ENCODE data around the gene JAM3. TPM values are rescaled to one million over a fixed set of nuclear protein-coding genes. Genes with fewer than 3 reads are reported as not detected.

The JAM3 gene
- total RNA-seq, 1 experiment from 2014 or later, result 47.2 TPM

- DNase-seq (ENCODE audit: low spot score), result no peak
These were observed 76.8 kb downstream of the JAM3 start for GRCh38 chr11:134145715-134146114.

GRCh38 chr11:134146598-134146997 lies 77.7 kb downstream of the JAM3 start:
- DNase-seq (ENCODE audit: low spot score), result no peak

GRCh38 chr11:134149371-134149770 lies 80.5 kb downstream of the JAM3 start:
- DNase-seq (ENCODE audit: low spot score), result no peak

- no peak for DNase-seq (ENCODE audit: low spot score)
These were observed 81.5 kb downstream of the JAM3 start for GRCh38 chr11:134150195-134150903.

DNA sequence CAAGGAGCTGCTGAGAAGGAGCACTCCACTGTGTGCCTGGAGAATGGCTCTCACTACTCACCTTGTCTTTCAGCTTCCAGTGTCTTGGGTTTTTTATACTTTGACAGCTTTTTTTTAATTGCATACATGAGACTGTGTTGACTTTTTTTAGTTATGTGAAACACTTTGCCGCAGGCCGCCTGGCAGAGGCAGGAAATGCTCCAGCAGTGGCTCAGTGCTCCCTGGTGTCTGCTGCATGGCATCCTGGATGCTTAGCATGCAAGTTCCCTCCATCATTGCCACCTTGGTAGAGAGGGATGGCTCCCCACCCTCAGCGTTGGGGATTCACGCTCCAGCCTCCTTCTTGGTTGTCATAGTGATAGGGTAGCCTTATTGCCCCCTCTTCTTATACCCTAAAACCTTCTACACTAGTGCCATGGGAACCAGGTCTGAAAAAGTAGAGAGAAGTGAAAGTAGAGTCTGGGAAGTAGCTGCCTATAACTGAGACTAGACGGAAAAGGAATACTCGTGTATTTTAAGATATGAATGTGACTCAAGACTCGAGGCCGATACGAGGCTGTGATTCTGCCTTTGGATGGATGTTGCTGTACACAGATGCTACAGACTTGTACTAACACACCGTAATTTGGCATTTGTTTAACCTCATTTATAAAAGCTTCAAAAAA lies 82.3 kb downstream of the JAM3 start:
- no peak for DNase-seq (ENCODE audit: low spot score)

- DNase-seq (ENCODE audit: low spot score), result no peak
These were observed 83.8 kb downstream of the JAM3 start for GRCh38 chr11:134152696-134153095.

DNA sequence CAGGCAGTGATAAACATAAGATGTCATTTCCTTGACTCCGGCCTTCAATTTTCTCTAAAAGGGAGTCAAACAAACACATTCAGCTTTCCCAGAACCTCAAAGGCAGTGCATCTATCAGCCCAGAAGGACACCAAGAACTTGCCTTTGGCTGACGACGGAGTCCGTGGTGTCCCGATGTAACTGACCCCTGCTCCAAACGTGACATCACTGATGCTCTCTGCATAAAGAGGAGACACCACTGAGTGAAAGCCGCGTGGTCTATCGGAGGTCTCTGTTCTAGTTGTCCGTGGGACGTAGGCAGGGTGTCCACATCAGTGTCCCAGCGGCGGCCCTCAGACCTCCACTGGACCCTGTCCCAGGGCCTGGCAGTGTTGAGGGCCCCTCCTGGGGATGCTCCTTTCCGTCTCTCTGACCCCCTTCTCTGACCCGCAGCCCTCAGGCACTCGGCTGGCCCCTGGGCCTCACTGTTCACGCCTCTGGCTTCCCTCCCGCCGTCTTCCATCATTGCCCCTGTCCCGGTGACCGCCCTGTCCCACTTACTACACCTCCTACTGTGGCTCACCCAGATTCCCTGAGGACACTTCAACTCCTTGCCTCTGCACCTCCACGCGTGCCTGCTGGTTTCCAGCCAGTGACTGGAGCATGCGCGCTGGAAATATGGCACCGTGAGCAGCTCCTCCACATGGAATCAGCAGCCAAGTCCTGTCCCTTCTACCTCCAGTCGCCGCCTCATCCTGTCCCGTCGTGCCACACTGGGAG lies 84.5 kb downstream of the JAM3 start:
- no peak for DNase-seq (ENCODE audit: low spot score)

DNA sequence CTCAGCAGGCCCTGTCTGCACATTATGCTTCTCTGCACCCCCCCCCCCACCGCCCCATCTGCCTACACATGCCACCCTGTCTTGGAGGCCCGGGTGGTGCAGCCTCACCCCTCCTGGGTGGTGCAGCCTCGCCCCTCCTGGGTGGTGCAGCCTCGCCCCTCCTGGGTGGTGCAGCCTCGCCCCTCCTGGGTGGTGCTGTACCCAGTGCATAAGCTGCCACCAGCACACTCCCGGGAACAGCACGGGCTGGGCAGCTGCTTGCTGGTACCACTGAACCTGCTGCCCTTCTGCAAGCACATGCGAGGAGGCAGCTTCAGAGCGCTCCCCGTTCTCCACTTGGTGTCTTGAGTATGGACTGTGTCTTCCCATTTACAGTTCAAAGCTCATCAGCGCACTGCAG lies 85.6 kb downstream of the JAM3 start:
- no peak for DNase-seq (ENCODE audit: low spot score)

DNA sequence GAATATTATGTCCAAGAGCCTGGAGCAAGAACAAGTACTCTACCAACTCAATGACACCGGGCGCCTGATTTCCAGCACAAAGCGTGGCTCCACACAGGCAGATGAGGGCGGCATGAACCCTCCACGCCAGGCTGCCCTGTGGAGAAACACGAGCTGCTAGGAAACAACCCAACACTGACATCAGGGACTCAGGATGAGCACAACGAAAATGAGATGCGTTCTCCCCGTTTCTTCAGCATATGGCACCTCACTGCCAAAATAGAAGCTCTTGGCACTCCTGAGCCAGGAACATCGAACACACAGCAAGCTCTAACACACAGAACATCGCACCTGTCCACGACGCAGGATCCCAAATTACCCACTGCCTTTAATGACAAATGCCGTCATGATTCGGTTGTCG lies 86.6 kb downstream of the JAM3 start:
- no peak for DNase-seq (ENCODE audit: low spot score)

- DNase-seq (ENCODE audit: low spot score), result no peak
These were observed 87.3 kb downstream of the JAM3 start for GRCh38 chr11:134155946-134156865.

DNA sequence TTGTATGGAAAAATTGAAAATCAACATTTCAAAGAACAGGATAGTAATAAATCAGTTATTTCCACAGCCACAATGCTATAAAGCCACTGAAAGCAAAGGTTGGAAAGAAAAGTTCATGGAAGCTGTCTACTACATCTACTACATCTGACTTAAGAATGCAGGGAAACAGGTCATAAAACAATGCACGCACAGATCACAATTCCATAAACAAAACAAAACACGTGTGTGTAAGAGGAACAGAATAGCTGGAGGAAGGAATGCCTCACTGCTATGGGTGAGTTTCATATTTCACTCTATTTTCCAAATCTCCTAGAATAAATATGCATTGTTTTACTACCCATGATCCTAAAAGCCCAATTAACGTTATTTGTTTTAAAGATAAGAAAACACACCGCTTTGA lies 88.6 kb downstream of the JAM3 start:
- no peak for DNase-seq (ENCODE audit: low spot score)

- DNase-seq (ENCODE audit: low spot score), result no peak
These were observed 89.2 kb downstream of the JAM3 start for GRCh38 chr11:134158023-134158422.

- no peak for DNase-seq (ENCODE audit: low spot score)
These were observed 90.8 kb downstream of the JAM3 start for GRCh38 chr11:134159652-134160051.

DNA sequence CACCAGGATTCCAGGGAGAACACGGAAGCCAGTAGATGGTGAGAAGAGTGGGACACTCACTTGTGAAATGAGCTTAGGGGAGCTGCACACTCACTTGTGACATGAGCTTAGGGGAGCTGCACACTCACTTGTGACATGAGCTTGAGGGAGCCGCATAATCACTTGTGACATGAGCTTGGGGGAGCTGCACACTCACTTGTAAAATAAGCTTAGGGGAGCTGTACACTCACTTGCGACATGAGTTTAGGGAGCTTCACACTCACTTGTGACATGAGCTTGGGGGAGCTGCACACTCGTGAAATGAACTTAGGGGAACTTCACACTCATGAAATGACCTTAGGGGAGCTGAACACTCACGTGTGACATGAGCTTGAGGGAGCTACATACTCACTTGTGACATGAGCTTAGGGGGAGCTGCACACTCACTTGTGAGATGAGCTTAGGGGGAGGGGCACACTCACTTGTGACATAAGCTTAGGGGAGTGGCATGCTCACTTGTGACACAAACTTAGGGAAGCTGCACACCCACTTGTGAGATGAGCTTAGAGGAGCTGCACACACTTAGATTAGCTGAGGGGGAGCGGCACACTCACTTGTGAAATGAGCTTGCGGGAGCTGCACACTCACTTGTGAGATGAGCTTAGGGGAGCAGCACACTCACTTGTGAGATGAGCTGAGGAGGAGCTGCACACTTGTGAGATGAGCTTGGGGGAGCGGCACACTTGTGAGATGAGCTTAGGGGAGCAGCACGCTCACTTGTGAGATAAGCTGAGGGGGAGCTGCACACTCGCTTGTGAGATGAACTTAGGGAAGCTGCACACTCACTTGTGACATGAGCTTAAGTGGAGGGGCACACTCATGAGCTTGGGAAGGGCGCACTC lies 95.9 kb downstream of the JAM3 start:
- DNase-seq (ENCODE audit: low spot score), result no peak

DNA sequence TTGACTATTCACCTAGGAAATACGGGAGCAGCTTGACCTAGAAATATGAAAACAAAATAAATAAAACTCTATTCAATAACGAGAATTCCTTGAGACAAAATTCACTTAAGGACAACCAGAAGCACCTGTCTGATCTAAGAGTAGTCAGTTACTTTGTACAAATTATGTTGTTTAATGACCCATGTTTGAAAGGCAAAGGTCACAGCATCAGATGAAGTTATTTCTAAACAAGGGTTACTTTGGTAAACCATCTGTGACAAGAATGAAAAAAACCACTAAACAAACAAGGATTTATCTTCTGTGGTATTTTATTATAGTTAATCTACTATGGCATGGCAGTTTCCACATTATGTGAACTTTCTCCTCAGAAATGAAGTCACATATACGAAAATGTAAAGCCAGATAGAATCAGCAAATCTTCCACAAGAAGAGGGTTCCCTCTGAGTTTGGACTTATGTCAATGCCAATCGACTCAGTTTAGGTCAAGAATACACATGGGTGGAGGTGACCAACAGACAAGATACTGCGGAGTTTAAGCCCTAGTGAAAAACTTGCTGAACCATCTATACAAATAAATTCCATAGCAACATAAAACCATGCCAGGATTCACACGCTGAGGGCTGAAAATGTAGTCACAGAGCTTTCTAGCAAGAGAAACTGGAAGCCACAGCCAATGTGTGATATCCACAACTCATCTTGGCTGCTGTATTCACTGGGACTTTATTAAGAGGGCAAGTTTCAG lies 101.5 kb downstream of the JAM3 start:
- no peak for DNase-seq (ENCODE audit: low spot score)

- DNase-seq (ENCODE audit: low spot score), result no peak
These were observed 102.0 kb downstream of the JAM3 start for GRCh38 chr11:134170919-134171281.

GRCh38 chr11:134171951-134172350 lies 103.1 kb downstream of the JAM3 start:
- no peak for DNase-seq (ENCODE audit: low spot score)

- no peak for DNase-seq (ENCODE audit: low spot score)
These were observed 104.4 kb downstream of the JAM3 start for GRCh38 chr11:134173296-134173695.

GRCh38 chr11:134176284-134176683 lies 107.4 kb downstream of the JAM3 start:
- DNase-seq (ENCODE audit: low spot score), result no peak

DNA sequence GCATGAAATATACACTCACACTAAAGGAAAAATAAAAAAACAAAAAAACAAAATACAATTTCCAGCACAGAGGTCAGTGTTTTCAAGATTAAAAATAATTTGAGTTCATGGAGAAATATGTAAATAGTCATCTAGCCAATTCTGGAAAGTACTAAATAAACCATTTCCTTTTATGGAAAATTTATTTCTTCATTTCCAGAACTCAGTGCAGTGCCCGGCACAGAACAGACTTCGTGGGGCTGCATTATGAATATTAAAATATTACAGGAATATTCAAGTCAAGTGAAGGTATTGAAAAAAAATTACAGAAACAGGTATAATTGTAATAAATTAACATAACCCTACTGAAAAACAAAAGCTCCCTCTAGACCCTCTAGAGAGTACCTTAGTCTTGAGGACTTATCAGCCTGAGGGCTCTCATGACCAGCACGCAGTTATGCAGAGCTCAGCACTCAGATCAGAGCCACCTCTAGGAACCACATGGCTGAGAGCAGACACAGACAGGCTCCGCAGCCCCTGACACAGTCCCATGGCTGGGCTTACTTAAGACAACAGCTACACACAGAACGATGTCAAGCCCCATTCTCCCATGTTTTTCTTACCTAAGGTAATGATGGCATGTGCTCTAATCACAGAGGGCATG lies 109.3 kb downstream of the JAM3 start:
- DNase-seq (ENCODE audit: low spot score), result no peak

All from A172 (cell line).